Measurements from ENCODE around the gene VPS36. TPM values are rescaled to one million over a fixed set of nuclear protein-coding genes. Genes with fewer than 3 reads are reported as not detected.

Gene VPS36
- total RNA-seq, 1 experiment from 2014 or later = 52.9 TPM

- intact Hi-C loops (cut with micrococcal nuclease; ENCODE audit: unreplicated experiment) = no loop called here
- no peak overlapping the region for H3K4me3 ChIP-seq (ENCODE audit: low read depth, low read length, poor library complexity, severe bottlenecking)
- ChIA-PET CTCF (no interaction called here), POLR2A (ENCODE audit: low non-redundant PET) (no interaction called here)
- DNase-seq (ENCODE audit: low spot score) = no peak
- TF ChIP-seq, protein P1, sequence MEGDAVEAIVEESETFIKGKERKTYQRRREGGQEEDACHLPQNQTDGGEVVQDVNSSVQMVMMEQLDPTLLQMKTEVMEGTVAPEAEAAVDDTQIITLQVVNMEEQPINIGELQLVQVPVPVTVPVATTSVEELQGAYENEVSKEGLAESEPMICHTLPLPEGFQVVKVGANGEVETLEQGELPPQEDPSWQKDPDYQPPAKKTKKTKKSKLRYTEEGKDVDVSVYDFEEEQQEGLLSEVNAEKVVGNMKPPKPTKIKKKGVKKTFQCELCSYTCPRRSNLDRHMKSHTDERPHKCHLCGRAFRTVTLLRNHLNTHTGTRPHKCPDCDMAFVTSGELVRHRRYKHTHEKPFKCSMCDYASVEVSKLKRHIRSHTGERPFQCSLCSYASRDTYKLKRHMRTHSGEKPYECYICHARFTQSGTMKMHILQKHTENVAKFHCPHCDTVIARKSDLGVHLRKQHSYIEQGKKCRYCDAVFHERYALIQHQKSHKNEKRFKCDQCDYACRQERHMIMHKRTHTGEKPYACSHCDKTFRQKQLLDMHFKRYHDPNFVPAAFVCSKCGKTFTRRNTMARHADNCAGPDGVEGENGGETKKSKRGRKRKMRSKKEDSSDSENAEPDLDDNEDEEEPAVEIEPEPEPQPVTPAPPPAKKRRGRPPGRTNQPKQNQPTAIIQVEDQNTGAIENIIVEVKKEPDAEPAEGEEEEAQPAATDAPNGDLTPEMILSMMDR (conservative IDR thresholded peaks at IDR 0.05; ENCODE audit: low read depth, low read length) = no peak
- TF ChIP-seq EZH2 (IDR thresholded peaks at IDR 0.05; ENCODE audit: borderline replicate concordance, low read depth, low read length, poor library complexity, severe bottlenecking) = no peak
- no peaks in the 10 kb centered on the region for H3K36me3 ChIP-seq (ENCODE audit: insufficient read depth, low read length, poor library complexity, severe bottlenecking)
- no peak overlapping the region for H3K27ac ChIP-seq (ENCODE audit: low read depth, low read length, poor library complexity, severe bottlenecking)
- H3K27me3 ChIP-seq (replicated peaks; ENCODE audit: insufficient read depth, low read depth, low read length, poor library complexity) = no peaks in the 10 kb centered on the region
- no TSS peak for BruUV-seq (replicated peaks)
- no peaks in the 10 kb centered on the region for H3K9me3 ChIP-seq (ENCODE audit: low read depth, low read length, poor library complexity, severe bottlenecking)
- H3K4me1 ChIP-seq (ENCODE audit: insufficient read depth, low read length, poor library complexity, severe bottlenecking) = no peaks in the 10 kb centered on the region
These were observed 51.4 kb downstream of the VPS36 start for GRCh38 chr13:52399046-52399445.

- Histone ChIP-seq H3K27ac (ENCODE audit: low read depth, low read length, poor library complexity, severe bottlenecking) (no peak overlapping the region), H3K4me3 (ENCODE audit: low read depth, low read length, poor library complexity, severe bottlenecking) (no peak overlapping the region), H3K36me3 (ENCODE audit: insufficient read depth, low read length, poor library complexity, severe bottlenecking) (no peaks in the 10 kb centered on the region), H3K27me3 (replicated peaks; ENCODE audit: insufficient read depth, low read depth, low read length, poor library complexity) (no peaks in the 10 kb centered on the region), H3K9me3 (ENCODE audit: low read depth, low read length, poor library complexity, severe bottlenecking) (no peaks in the 10 kb centered on the region), H3K4me1 (ENCODE audit: insufficient read depth, low read length, poor library complexity, severe bottlenecking) (no peaks in the 10 kb centered on the region)
- intact Hi-C loops (cut with micrococcal nuclease; ENCODE audit: unreplicated experiment) = no loop called here
- DNase-seq (ENCODE audit: low spot score) = no peak
- TF ChIP-seq, protein P1 (conservative IDR thresholded peaks at IDR 0.05; ENCODE audit: low read depth, low read length) = no peak
- no peak for TF ChIP-seq EZH2 (IDR thresholded peaks at IDR 0.05; ENCODE audit: borderline replicate concordance, low read depth, low read length, poor library complexity, severe bottlenecking)
- BruUV-seq (replicated peaks) = no TSS peak
- ChIA-PET POLR2A (ENCODE audit: low non-redundant PET) (no interaction called here), CTCF (no interaction called here)
These were observed 54.7 kb downstream of the VPS36 start for GRCh38 chr13:52395704-52396103.

DNA sequence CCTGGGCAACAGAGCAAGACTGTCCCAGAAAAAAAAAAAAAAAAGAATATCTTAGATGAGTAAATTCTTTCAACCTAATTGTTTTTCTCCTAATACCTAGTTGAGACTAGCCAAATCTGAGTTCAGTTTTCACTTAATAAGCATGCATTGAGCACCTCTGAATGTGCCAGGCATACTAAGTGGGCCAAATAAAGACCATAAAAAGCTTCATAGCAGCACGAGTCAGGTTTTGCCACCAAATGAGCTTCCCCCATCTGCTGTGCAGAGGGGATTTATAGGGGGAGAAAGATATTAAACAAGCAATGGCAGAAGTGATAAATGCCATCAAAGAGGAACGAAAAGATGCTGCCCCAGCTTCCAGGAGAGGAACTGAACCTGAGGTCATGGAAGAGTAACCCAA is 55.8 kb downstream of the VPS36 start:
- ChIA-PET CTCF (no interaction called here), POLR2A (ENCODE audit: low non-redundant PET) (no interaction called here)
- H3K27ac ChIP-seq (ENCODE audit: low read depth, low read length, poor library complexity, severe bottlenecking) = no peak overlapping the region
- no peak for TF ChIP-seq EZH2 (IDR thresholded peaks at IDR 0.05; ENCODE audit: borderline replicate concordance, low read depth, low read length, poor library complexity, severe bottlenecking)
- TF ChIP-seq, protein P1 (conservative IDR thresholded peaks at IDR 0.05; ENCODE audit: low read depth, low read length) = no peak
- H3K4me3 ChIP-seq (ENCODE audit: low read depth, low read length, poor library complexity, severe bottlenecking) = no peak overlapping the region
- no peak for DNase-seq (ENCODE audit: low spot score)
- H3K4me1 ChIP-seq (ENCODE audit: insufficient read depth, low read length, poor library complexity, severe bottlenecking) = no peaks in the 10 kb centered on the region
- BruUV-seq (replicated peaks) = no TSS peak
- no peaks in the 10 kb centered on the region for H3K27me3 ChIP-seq (replicated peaks; ENCODE audit: insufficient read depth, low read depth, low read length, poor library complexity)
- intact Hi-C loops (cut with micrococcal nuclease; ENCODE audit: unreplicated experiment) = no loop called here
- H3K36me3 ChIP-seq (ENCODE audit: insufficient read depth, low read length, poor library complexity, severe bottlenecking) = no peaks in the 10 kb centered on the region
- H3K9me3 ChIP-seq (ENCODE audit: low read depth, low read length, poor library complexity, severe bottlenecking) = no peaks in the 10 kb centered on the region
